HG02943 (cell line): ENCODE data around the gene AMBRA1.

Experiments
- ATAC-seq: cut with Tn5 transposase; IDR thresholded peaks from one replicate; pipeline ENCODE4 v1.9.1; 2021; ENCODE audit warnings: mild to moderate bottlenecking, low read depth, moderate library complexity; ENCODE audit not compliant: unreplicated experiment

Gene AMBRA1

DNA sequence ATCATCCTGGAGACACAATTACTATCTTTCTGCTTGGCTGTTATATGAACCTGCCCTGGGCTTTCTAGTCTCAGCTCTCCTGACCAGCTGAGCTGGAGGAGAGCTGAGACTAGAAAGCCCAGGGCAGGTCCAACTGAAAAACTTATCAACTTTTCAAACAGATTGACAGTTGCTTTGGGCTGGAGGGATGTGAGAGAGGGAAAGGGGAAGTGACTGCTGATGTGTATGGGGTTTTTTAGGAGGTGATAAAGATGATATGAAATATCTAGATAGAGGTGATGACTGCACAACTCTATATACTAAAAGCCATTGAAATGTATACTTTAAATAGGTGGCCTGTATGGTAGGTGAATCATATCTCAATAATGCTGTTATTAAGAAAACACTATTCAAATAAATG is 142.1 kb downstream of the AMBRA1 start:
- no peak for ATAC-seq

DNA sequence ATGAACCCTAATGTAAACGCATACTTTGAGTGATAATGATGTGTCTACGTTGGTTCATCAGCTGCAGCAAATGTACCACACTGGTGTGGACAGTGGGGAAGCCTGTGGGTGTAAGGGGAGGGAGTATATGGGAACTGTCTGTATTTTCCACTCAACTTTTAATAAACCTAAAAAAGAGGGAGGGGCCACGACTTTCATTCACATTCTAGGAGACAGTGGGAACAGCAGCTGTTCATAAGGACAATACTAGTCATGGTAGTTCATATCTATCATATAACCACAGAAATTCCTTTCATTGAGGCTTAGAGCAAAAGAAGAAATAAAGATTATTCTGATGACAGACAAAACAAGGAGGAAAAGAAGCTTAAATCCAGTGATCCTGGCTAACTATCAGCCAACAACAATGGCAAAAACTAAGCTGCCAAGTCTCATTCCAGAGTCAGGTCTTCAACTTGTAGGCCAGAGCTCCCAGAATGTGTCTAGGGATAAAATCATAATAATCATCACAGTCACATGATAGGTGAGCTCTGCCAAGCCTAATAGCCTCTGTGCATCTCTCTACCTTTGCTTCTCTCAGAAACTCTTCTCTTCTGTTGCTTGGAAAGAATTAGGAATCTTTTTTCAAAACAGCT is 142.9 kb downstream of the AMBRA1 start:
- no peak for ATAC-seq

DNA sequence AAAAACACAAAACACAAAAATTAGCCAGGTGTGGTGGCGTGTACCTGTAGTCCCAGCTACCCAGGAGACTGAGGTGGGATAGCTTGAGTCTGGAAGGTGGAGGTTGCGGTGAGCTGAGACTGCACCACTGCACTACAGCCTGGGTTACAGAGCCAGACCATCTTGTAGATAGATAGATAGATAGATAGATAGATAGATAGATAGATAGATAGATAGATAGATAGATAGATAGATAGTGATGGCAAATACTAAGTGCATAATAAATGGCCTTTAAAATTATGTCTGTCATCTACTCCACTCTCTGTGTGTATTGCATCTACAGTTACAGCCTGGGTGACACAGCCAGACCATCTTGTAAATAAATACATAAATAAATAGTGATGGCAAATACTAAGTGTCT is 146.3 kb downstream of the AMBRA1 start:
- ATAC-seq: no peak

GRCh38 chr11:46445920-46446771 is 147.7 kb downstream of the AMBRA1 start:
- no peak for ATAC-seq

GRCh38 chr11:46445192-46445919 is 148.5 kb downstream of the AMBRA1 start:
- no peak for ATAC-seq

- ATAC-seq: no peak
Measured at GRCh38 chr11:46444305-46444704, 149.5 kb downstream of the AMBRA1 start.

DNA sequence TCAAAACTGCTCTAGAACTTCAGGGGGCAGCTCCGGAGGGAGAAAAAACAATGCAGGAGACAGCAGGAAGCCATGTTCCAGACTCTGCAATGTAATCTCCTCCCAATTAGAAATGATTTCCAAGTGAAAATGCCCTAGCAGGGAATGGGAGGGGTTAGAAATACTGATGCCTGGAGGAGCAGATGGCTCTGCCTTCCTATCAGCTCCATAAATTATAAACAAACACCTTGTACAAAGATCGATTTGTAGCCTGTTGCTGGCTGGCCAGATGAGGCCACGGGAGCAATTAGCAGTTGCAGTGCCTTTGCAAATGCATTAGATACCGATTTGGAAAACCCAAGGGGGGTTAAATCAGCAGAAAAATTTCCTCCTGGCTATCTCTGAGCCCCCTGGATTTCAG is 155.6 kb downstream of the AMBRA1 start:
- no peak for ATAC-seq

DNA sequence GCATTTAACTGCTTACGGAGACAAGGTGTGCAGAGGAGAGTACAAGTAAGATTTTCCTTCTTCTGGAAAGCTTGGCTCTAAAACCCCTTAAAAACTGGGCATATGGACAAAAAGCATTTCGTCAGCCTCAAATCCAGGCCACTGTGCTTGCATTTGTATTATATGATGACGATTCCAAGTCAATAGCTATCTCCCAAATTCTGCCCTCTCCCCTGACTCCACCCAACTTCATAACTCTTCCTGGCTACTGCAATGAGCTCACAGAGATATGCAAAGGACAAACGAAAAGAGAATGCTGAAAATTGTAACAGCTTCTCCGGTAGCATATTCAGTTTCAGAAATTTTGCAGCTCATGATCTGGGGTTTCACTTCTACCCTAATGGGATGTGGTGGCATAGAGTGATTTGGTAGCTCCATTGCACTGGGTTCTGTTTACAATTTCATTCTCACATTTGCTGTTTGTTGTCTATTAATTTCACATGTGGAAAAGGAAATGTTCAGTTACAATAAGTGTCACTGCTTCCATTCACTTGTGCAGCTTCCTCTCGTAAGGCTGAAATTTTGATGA is 156.6 kb downstream of the AMBRA1 start:
- no peak for ATAC-seq

- ATAC-seq: no peak
Measured at GRCh38 chr11:46436113-46436512, 157.7 kb downstream of the AMBRA1 start.

- ATAC-seq: no peak
Measured at GRCh38 chr11:46435679-46436078, 158.1 kb downstream of the AMBRA1 start.

GRCh38 chr11:46431211-46431610 is 162.6 kb downstream of the AMBRA1 start:
- no peak for ATAC-seq

GRCh38 chr11:46429717-46430116 is 164.1 kb downstream of the AMBRA1 start:
- ATAC-seq: no peak

DNA sequence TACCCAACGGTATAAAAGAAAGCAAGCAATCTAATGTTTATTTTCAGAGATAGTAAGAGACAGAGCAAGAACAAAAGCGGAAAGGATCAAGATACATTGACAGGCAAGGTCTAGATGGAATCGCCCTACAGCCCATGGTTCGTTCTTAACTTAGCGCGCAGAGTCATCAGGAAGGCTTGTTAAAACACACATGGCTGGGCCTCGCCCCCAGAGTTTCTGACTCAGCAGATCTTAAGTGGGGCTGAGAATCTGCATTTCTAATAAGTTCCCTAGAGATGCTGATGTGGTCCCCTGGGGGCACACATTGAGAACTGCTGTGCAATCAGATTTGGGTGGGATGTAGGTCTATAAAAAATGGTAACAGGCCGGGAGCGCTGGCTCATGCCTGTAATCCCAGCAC is 166.5 kb downstream of the AMBRA1 start:
- ATAC-seq: no peak

DNA sequence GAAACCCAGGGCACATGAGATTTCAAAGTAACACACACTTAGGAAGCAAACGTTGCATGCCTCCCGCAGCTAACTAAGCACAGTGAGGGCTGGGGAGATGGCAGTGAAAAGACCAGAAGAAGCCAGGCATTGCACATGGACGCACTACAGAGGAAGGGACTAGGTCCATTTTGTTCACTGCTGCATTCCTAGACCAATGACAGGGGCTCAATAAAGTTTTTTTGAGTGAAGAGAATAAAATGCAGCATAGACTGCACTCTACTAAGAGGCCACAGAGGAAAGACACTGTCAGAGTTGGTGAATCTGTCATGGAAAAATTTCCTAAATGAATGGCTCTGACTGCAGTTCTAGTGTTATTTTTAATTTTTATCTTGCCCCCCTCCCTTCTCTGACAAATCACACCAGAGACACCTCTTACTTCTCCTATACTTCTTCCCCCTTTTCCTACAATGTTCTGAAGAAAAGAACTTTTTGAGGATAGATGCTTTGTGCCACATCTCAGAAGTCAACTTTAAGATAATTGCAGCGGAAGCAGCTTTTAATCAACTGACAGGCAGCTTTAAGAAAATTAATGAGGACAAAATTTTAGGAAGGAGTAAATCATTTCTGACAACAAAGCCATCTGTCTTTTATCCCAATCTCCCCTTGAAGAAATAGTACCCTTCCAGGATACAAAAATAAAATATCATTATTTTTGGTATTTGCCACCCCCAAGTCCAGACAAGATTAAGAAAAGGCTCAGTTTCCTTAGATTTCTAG is 167.4 kb downstream of the AMBRA1 start:
- ATAC-seq: no peak

DNA sequence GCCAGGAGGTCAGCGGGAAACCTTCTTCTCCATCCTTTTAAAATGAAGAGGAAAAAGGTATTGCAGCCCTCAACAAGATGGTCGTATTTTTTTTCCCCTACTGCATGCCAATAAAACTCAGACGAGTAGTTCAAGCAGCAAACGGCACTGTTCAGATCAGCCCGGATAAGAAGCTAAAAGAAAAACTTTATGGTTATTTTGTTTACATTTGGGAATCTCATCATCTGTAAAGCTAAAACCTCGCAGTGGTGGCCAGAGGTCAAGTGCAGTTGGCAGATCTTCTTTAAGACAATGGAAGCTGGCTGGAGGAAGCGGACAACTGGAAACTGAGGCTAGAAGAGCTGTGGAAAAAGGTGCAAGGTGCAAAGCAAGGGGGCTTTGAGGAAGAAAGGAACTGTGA is 171.2 kb downstream of the AMBRA1 start:
- no peak for ATAC-seq

GRCh38 chr11:46421257-46421880 is 172.5 kb downstream of the AMBRA1 start:
- no peak for ATAC-seq

- no peak for ATAC-seq
Measured at GRCh38 chr11:46420513-46420912, 173.3 kb downstream of the AMBRA1 start.

DNA sequence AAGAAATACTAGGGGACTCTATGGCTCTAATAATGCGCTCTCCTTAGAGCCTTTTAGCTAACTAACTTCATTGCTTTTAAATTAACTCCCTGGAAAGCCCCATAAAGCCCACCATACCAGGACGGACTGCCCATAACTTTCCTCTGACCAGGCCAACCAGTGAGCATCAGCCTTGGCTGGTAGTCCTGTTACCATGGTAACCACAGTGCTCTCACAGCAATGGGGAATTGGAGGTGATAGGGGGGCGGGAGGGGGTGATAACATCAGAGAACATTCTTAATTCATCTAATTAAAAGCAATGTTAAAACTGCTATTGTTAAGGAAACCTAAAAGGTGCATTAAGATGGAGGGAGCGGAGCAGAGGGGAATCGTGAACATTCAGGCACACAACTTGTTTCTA is 175.1 kb downstream of the AMBRA1 start:
- ATAC-seq: no peak

DNA sequence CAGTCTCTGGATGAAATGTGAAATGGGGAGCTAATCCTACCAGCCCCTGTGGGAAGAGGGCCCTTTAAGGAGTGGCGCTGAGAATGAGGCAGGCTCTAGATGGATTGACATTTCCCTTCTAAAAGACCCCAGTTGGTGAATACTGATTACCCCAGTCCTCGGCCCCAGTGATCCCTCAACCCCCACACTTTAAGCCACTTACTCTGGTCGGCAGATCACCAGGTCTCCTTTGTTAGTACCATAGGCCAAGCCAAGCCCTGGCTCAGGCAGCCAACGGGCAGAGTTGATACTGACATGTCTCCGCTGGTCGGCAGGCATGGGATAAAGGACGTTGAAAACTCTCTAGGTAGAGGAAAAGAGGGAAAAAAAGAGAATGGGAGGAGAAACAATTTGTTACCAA is 176.1 kb downstream of the AMBRA1 start:
- ATAC-seq: no peak

DNA sequence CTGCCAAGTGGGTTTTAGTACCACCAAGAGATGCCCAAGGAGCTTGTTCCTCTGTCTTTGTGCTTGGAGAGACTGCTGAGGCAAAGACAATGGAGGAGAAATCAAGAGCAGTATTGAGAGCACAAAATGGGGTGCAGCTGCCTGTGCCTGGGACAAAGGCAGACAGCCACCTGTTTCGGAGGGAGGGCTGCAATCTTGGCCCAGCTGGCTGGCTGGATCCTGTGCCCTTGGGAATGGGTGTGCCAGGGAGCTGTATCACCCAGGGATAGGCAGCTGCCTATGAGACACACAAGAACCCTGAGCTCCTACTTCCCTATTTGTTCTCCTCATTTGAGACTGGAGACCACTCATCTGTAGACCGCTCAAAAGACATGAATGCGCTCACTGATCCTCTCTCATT is 178.9 kb downstream of the AMBRA1 start:
- no peak for ATAC-seq
